ENCODE data around the gene MCF2L. TPM values are rescaled to one million over a fixed set of nuclear protein-coding genes. Genes with fewer than 3 reads are reported as not detected.

The MCF2L gene
- total RNA-seq, 1 experiment from 2014 or later: not detected

- Mint-ChIP-seq H3K9me3 (ENCODE audit: unreplicated experiment) (no peaks in the 10 kb centered on the region), H3K4me3 (ENCODE audit: unreplicated experiment) (no peak overlapping the region), H3K4me1 (ENCODE audit: insufficient read depth, unreplicated experiment) (no peaks in the 10 kb centered on the region), H3K36me3 (ENCODE audit: insufficient read depth, unreplicated experiment) (no peaks in the 10 kb centered on the region), H3K27ac (ENCODE audit: low read depth, unreplicated experiment) (no peak overlapping the region), H3K27me3 (ENCODE audit: insufficient read depth, unreplicated experiment) (peaks cover 17% of the 10 kb centered on the region)
- POLR2A ChIA-PET: no interaction called here
- CTCF ChIA-PET: interaction anchor here (0.7 kb wide), 1 partner anchor 14 kb away, joined by 4 read pairs; no protein-coding TSS in a partner anchor
- DNase-seq (ENCODE audit: unreplicated experiment): no peak
- intact Hi-C loops (cut with micrococcal nuclease): no loop called here
- no peak for TF ChIP-seq CTCF (IDR thresholded peaks at IDR 0.05; ENCODE audit: unreplicated experiment)
- no TSS peak for BruUV-seq (replicated peaks)
Observed at GRCh38 chr13:112956571-112957294, 12.3 kb upstream of the MCF2L start.

GRCh38 chr13:112957295-112957677, 11.7 kb upstream of the MCF2L start:
- BruUV-seq (replicated peaks): no TSS peak
- H3K9me3 Mint-ChIP-seq (ENCODE audit: unreplicated experiment): no peaks in the 10 kb centered on the region
- no peaks in the 10 kb centered on the region for H3K36me3 Mint-ChIP-seq (ENCODE audit: insufficient read depth, unreplicated experiment)
- no peak overlapping the region for H3K4me3 Mint-ChIP-seq (ENCODE audit: unreplicated experiment)
- no peak for DNase-seq (ENCODE audit: unreplicated experiment)
- H3K4me1 Mint-ChIP-seq (ENCODE audit: insufficient read depth, unreplicated experiment): no peaks in the 10 kb centered on the region
- TF ChIP-seq CTCF (IDR thresholded peaks at IDR 0.05; ENCODE audit: unreplicated experiment): no peak
- POLR2A ChIA-PET: interaction anchor here (0.7 kb wide), 1 partner anchor 16 kb away, joined by 3 read pairs; no protein-coding TSS in a partner anchor
- H3K27me3 Mint-ChIP-seq (ENCODE audit: insufficient read depth, unreplicated experiment): peaks cover 11% of the 10 kb centered on the region
- CTCF ChIA-PET: interaction anchor here (0.7 kb wide), 2 partner anchors 14 to 316 kb away, joined by 3 to 4 read pairs; no protein-coding TSS in a partner anchor
- intact Hi-C loops (cut with micrococcal nuclease): no loop called here
- no peak overlapping the region for H3K27ac Mint-ChIP-seq (ENCODE audit: low read depth, unreplicated experiment)

GRCh38 chr13:112958127-112958989, 10.7 kb upstream of the MCF2L start:
- intact Hi-C loops (cut with micrococcal nuclease): no loop called here
- CTCF ChIA-PET: interaction anchor here (0.7 kb wide), 1 partner anchor 315 kb away, joined by 3 read pairs; no protein-coding TSS in a partner anchor
- H3K27ac Mint-ChIP-seq (ENCODE audit: low read depth, unreplicated experiment): no peak overlapping the region
- no peaks in the 10 kb centered on the region for H3K9me3 Mint-ChIP-seq (ENCODE audit: unreplicated experiment)
- TF ChIP-seq CTCF (IDR thresholded peaks at IDR 0.05; ENCODE audit: unreplicated experiment): no peak
- no peaks in the 10 kb centered on the region for H3K36me3 Mint-ChIP-seq (ENCODE audit: insufficient read depth, unreplicated experiment)
- H3K4me1 Mint-ChIP-seq (ENCODE audit: insufficient read depth, unreplicated experiment): no peaks in the 10 kb centered on the region
- POLR2A ChIA-PET: interaction anchor here (0.7 kb wide), 1 partner anchor 15 kb away, joined by 3 read pairs; no protein-coding TSS in a partner anchor
- no TSS peak for BruUV-seq (replicated peaks)
- peaks cover under 1% of the 10 kb centered on the region for H3K27me3 Mint-ChIP-seq (ENCODE audit: insufficient read depth, unreplicated experiment)
- H3K4me3 Mint-ChIP-seq (ENCODE audit: unreplicated experiment): no peak overlapping the region
- no peak for DNase-seq (ENCODE audit: unreplicated experiment)

GRCh38 chr13:112959206-112959605, 9.8 kb upstream of the MCF2L start:
- H3K4me1 Mint-ChIP-seq (ENCODE audit: insufficient read depth, unreplicated experiment): no peaks in the 10 kb centered on the region
- TF ChIP-seq CTCF (IDR thresholded peaks at IDR 0.05; ENCODE audit: unreplicated experiment): no peak
- intact Hi-C loops (cut with micrococcal nuclease): no loop called here
- BruUV-seq (replicated peaks): no TSS peak
- H3K4me3 Mint-ChIP-seq (ENCODE audit: unreplicated experiment): no peak overlapping the region
- H3K36me3 Mint-ChIP-seq (ENCODE audit: insufficient read depth, unreplicated experiment): no peaks in the 10 kb centered on the region
- no peaks in the 10 kb centered on the region for H3K9me3 Mint-ChIP-seq (ENCODE audit: unreplicated experiment)
- POLR2A ChIA-PET: no interaction called here
- no peak for DNase-seq (ENCODE audit: unreplicated experiment)
- H3K27me3 Mint-ChIP-seq (ENCODE audit: insufficient read depth, unreplicated experiment): no peaks in the 10 kb centered on the region
- CTCF ChIA-PET: no interaction called here
- no peak overlapping the region for H3K27ac Mint-ChIP-seq (ENCODE audit: low read depth, unreplicated experiment)
